Mononuclear cell (primary cell): ENCODE results near the gene ZNF423. TPM values are rescaled to one million over a fixed set of nuclear protein-coding genes. Genes with fewer than 3 reads are reported as not detected.

Experiments used
- H3K27me3 ChIP-seq: 2 replicates; pipeline ENCODE4 v1.6.0; 2011; ENCODE audit warnings: low read length, control low read depth; ENCODE audit not compliant: insufficient read depth
- H3K4me1 ChIP-seq: 2 replicates; pipeline ENCODE4 v1.5.1; 2011; ENCODE audit warnings: mild to moderate bottlenecking, low read length, control low read depth; ENCODE audit not compliant: insufficient read depth
- H3K4me3 ChIP-seq: 2 replicates; pipeline ENCODE4 v1.5.1; 2011; ENCODE audit warnings: mild to moderate bottlenecking, low read length, moderate library complexity
- H3K9me3 ChIP-seq: 2 replicates; pipeline ENCODE4 v1.5.1; 2011; ENCODE audit warnings: low read depth, mild to moderate bottlenecking, control low read depth, low read length
- total RNA-seq: library from RNA; depleted of rRNA; stranded (reverse); fragments of >200 nt; gene quantifications from one replicate; pipeline ENCODE4 v1.2.3, GENCODE V29; 2012

Gene ZNF423
- total RNA-seq, 1 donor, result under 0.01 TPM

DNA sequence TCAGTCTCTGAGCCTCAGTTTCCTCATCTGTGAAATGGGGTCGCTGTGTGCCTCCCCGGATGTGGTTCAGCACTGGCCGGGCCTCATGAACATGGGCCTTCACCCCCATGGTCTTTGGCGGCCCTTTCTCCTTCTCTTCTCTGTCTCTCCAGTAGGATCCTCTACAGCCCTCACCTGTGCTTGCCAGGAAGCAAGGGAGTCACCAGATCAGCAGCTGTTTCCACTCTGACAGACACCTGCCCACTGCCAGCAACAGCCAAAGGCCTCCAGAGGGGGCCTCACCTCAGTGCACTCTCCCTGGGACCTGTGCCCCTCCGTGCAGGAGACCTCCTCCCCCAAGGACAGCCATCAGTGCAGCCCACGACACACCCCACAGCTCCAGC, 392.9 kb downstream of the ZNF423 start:
- Histone ChIP-seq H3K4me3 (no peak overlapping the region), H3K4me1 (peaks cover 26% of the 10 kb centered on the region), H3K9me3 (no peaks in the 10 kb centered on the region), H3K27me3 (no peaks in the 10 kb centered on the region)

DNA sequence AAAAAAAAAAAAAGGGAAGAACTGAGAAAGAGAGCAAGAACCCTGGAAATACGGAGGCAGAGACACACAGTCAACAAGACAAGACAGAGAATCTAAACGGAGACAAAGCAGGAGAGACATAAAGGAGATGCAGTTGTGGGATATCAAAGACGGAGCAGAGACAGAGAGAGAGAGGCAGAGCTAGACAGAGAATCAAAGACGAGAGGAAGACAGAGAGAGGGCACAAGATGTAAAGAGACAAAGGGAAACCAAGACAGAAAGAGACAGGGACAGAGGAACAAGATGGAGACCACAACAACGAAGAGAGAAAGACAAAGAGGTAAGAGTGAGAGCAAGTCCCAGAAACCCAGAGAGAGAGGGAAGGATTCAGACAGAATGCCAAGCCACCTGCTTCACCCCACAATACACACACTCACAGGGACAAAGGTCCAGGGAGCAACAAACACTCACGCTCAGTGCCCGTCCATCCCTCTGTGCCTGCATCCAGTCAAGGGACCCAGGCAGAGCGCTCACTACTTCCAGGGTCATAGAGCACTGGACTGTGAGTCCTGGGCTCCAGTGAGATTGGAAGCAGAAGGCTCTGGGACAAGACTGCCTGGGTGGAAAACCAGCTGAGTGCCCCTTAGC, 393.4 kb downstream of the ZNF423 start:
- H3K4me1 ChIP-seq, result peaks cover 26% of the 10 kb centered on the region
- H3K9me3 ChIP-seq, result no peaks in the 10 kb centered on the region

DNA sequence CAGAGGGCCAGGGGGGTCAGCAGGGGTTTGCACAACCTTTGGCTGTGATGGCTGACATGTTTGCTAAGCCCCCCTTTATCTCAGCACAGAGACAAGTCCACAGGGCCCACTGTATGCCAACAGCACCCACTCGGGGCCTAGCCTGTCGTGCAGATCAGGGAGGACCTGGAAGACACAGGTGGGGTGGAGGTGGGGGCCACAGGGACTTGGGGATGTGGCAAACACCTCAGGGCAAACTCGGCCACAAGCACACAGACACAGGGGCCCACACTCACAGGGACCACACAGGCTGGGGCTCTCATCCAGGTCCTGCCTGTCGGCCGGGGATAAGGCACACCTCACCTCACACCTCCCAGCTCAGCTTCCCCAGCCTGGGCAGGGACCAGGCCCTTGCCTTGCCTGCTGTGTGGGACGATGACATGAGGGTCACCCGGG, 394.4 kb downstream of the ZNF423 start:
- no peaks in the 10 kb centered on the region for H3K27me3 ChIP-seq
- peaks cover 26% of the 10 kb centered on the region for H3K4me1 ChIP-seq
- H3K4me3 ChIP-seq, result no peak overlapping the region
- no peaks in the 10 kb centered on the region for H3K9me3 ChIP-seq

More for the DNA sequence above, 393.4 kb downstream of the ZNF423 start:
- Histone ChIP-seq H3K27me3 (no peaks in the 10 kb centered on the region), H3K4me3 (no peak overlapping the region)

DNA sequence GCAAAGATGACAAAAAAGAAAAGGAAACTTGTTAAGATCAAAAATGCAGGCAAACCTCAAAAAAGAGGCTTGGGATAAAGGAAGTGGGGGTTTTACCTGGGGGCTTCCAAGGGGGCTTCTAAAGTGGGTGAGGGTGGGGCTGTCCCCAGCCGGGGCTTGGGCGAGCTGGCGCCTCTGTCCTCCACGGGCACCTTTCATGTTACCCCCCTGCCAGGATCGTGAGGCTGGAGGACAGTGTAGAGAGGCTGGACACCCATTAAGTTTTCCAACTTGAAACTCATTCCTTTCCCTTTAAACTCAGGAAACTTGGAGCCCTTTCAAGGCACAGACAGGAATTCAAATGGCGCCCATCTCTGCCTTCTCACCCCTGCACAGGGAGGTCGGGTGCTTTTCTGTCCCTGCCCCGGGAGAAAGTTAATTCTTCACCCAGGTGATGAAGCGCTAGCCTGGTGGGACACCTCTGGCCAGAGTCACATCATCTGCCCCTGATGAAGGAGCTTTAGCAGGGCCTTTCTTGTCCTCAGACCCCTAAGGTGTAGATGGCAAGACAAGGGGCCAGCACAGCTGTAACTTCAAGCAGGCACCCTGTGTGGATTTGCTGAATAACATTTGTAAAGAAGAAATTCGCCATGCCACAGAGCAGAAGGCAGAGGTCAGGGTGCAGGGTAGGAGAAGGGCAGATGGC, 395.0 kb downstream of the ZNF423 start:
- Histone ChIP-seq H3K4me3 (no peak overlapping the region), H3K27me3 (no peaks in the 10 kb centered on the region), H3K9me3 (no peaks in the 10 kb centered on the region), H3K4me1 (peaks cover 26% of the 10 kb centered on the region)

DNA sequence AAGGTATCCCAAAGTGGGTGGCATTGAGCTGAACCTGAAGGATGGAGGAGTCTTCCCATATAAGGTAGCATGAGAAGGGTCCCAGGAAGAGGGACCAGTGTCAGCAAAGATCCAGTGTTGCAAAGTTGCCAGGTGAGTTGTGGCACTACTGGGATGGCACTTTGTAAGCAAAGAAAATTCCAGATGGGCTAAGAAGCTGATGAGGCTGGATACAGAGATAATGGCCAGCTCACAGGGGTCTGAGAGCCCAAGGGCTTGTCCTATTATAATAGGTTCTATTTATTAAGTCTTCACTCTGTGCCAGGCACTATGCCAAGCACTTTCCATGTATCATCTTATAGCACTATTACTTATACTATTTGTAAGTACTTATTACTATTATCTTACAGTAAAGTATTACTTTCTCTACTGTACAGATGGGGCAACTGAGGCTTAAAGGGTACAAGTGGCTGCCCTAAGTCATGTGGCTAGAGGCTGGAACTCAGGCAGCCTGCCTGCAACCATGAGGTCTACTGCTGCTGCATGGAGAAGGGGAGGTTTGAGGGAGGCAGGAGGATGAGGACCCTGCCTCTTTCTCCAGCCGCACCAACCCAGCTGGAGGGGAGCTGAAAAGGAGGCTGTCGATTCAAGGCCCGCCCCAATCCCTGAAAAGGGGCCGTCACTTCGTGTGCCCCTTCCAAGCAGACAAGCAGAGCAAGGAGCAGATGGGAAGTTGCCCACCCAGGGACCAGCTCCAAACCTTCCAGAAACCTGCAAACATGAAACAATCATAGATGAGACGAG, 395.8 kb downstream of the ZNF423 start:
- Histone ChIP-seq H3K27me3 (no peaks in the 10 kb centered on the region), H3K4me3 (no peak overlapping the region), H3K4me1 (peaks cover 26% of the 10 kb centered on the region), H3K9me3 (no peaks in the 10 kb centered on the region)

DNA sequence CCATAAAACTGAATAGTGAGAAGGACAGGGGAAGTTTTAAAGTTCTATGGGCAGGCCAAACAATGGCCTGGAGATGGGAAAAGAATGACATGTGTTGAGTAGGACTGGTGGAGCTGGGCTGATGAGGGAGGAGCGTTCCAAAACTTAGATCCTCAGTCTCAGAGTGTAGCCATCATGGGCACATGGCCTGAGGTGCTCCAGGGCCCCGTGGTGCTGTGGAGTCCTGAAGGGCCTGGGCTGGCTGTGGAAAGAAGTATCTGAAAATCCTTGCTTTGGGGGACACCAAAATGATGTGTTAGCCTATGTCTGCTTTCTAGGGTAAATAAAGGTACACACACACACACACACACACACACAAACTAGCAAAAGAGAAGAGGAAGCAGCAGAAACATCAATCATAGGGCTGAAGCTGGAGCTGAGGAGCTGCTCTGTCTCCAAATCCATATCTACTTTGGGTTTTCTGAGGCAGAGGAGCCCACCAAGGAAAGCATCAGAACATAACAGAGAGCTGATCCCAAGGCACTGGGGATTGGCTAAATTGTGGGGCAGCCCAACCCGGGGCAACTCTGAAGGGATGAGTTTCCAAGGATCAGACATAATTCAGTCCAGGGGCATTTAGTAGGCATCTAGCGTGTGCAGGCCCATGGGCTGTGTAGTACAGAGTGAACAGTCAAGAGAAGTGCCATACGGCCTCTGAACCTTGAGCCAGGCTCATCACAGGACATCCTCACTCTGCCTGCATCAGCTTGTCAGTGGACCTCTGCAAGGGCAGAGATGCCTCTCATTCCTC, 397.1 kb downstream of the ZNF423 start:
- Histone ChIP-seq H3K4me3 (no peak overlapping the region), H3K9me3 (no peaks in the 10 kb centered on the region), H3K27me3 (no peaks in the 10 kb centered on the region), H3K4me1 (peaks cover 15% of the 10 kb centered on the region)

DNA sequence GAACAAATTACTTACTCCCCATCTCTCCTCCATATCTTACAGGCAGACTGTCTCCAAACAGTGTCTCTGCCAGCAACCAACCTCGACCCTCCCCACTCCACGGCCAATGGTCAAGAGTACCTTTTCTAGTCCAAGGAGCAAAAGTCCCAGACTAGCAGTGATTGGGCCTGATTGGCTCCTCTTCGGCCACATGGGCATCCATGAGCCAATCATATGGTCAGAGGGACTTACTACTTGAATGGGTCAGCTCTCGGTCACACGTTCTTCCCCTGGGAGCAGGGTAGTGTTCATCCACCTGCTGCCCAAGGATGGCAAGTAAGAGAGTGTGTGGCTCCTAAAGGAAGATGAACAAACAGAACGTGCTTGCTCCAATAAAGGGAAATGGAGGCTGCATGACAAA, 397.7 kb downstream of the ZNF423 start:
- H3K9me3 ChIP-seq, result no peaks in the 10 kb centered on the region
- H3K4me3 ChIP-seq, result no peak overlapping the region
- H3K27me3 ChIP-seq, result no peaks in the 10 kb centered on the region
- peaks cover 9% of the 10 kb centered on the region for H3K4me1 ChIP-seq

DNA sequence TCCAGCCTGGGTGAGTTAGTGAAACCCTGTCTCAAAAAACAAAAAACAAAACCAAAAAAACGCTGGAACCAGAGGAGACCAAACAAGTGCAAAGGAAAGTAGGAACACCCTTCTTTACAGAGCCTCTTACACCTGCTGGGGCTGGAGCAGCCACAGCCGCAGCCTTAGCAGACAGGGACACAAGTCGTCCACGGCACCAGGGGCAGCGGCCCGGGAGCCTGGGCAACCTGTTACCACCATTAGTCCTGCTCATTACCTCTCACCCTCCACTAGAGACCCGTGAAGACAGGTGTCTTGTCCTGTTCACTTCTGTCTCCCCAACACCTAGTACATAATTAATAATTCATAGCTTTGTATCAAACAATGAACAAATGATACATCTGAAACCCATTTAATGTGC, 398.7 kb downstream of the ZNF423 start:
- no peaks in the 10 kb centered on the region for H3K27me3 ChIP-seq
- no peak overlapping the region for H3K4me3 ChIP-seq
- no peaks in the 10 kb centered on the region for H3K9me3 ChIP-seq
- H3K4me1 ChIP-seq, result no peaks in the 10 kb centered on the region

DNA sequence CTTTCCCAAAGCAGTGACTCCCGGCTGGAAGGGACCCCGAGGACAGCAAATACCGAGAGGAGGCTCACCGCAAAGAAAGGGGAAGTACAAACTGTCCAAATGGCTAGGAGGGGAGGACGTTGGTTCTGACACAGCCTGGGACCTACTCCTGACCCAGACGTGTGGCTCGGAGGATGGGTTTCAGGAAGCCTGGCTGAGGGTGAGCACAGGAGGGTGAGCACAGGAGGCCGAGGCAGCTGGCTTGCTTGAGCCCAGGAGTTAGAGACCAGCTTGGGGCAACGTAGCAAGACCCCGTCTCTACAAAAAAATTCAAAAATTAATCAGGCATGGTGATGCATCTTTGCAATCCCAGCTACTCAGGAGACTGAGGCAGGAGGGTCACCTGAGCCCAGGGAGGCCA, 399.1 kb downstream of the ZNF423 start:
- no peaks in the 10 kb centered on the region for H3K27me3 ChIP-seq
- H3K4me3 ChIP-seq, result no peak overlapping the region
- no peaks in the 10 kb centered on the region for H3K9me3 ChIP-seq
- no peaks in the 10 kb centered on the region for H3K4me1 ChIP-seq

DNA sequence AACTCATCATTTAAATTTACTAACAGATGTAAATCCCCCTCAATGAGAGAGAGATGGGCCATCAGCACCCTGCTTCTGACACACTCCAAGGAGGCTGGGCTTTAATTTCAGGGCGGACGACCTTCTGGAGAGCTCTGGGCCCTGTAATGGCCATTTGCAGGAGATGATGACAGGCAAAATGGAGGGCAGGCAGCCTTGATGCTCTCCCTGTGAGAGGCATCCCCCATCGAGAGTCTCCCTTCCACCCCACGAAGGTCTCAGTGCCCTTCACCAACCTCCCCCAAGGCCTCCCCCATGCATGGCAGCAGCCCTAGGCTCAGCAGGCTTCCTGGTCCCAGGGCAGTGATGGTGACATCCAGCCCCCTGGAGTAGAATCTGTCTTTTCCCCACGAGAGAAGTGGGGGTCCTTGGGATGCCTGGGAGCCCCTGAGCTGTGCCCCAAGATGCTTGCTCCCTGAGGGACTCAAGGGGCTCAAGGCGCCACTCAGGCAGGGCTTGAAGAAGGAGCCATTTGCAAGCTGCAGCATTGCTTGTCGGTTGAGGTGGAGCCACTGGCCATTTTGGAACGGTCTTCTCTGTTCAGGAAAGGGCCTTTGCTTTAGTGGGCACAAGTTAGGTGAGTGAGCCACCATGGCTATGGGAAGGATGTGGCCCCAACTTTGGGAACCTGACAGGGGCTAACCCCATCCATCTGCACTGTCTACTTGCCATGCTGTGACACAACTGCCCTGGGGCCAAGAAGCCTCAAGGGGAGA, 399.7 kb downstream of the ZNF423 start:
- no peaks in the 10 kb centered on the region for H3K27me3 ChIP-seq
- no peak overlapping the region for H3K4me3 ChIP-seq
- no peaks in the 10 kb centered on the region for H3K9me3 ChIP-seq
- no peaks in the 10 kb centered on the region for H3K4me1 ChIP-seq

DNA sequence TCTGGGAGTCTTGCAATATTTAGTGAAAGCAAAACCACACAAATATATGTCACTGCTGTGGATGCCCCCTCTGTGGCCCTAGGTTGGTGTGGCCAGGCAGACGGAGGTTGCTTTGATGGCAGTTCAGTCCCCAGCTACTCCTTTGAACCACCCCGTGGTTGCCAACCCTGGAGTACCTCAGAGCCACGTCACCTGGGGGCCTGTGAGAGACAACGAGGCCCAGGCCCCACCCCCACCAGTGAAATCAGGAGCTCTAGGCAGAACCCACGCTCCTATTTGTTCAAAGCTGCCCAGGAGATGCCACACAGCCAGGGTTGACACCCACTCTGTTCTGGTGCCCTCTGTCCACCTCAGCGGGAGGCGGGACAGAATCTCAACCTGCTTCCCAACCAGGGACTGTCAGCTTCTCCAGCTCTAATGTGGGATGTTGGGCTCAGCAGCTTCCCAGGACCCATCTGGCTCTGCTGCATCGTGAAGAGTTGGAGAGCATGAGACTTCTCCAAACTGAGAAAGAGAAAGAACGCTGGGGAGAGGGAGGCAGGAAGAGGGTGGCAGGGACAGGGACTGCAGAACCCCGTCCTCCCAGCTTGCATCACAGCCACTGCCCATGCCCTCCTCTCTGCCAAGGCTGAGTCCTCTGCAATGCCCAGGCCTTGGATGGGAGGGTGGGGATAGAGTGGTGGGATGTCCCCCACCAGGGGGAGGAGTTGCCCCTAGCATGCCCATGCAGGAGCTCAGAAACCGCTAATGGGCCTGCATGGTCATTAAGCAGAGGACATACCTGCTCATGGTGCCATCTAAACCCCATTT, 400.5 kb downstream of the ZNF423 start:
- no peaks in the 10 kb centered on the region for H3K9me3 ChIP-seq
- no peaks in the 10 kb centered on the region for H3K27me3 ChIP-seq
- no peak overlapping the region for H3K4me3 ChIP-seq
- H3K4me1 ChIP-seq, result no peaks in the 10 kb centered on the region

DNA sequence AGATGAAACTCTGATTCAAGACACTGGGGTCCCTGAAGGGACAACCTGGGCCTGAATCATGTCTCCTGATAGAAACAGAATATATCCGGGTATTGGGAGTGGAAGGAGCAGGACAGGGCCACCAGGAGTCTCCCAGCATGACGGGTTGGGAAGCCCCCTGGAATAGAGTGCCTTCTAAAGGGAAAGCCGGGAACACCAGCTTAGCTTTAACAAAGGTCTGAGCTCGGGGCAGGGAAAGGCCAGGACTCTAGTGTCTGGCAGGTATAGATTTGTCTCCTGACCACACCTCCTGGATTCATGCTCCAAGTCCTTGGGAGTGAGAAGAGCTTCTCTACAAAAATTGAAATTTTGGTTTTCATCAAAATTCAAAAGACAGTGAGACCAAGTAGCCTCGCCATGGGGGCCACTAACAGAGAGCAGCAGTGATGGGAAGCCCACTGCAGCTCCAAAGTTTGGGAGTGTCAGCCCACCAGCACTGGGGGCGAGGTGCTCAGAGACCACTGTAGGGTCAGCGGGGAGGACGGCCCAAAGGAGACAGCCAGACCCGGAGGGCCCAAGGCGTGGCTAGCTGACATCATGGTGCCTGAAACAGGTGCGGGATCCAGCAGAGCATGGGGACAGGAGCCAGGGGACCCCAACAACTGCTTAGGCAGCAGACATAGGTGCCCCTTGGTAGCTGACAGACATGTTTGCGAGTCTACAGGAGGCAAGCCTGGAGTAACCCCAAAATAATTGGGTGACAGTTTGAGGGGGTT, 401.3 kb downstream of the ZNF423 start:
- Histone ChIP-seq H3K9me3 (no peaks in the 10 kb centered on the region), H3K4me3 (no peak overlapping the region), H3K27me3 (no peaks in the 10 kb centered on the region), H3K4me1 (no peaks in the 10 kb centered on the region)

DNA sequence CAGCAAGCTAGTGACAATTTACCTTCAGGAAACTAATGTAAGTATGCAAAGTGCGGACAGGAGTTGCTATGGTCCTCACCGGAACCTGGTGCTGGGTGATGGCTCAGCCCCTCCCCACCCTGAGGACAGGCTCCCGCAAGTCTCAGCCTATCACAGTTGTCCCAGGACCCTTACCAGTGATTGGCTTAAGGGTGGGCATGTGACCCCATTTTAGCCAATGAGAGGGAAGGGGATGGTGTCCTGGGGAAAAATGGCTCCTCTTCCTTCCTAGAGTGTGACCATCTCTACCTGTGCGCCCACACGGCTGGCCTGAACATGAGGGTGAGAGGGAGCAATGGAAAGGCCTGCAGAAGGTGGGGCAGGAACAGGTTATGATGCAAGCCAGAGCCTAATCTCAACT, 401.9 kb downstream of the ZNF423 start:
- no peaks in the 10 kb centered on the region for H3K27me3 ChIP-seq
- no peaks in the 10 kb centered on the region for H3K4me1 ChIP-seq
- H3K4me3 ChIP-seq, result no peak overlapping the region
- no peaks in the 10 kb centered on the region for H3K9me3 ChIP-seq
